ENCODE results near the gene HSP90B1. TPM values are rescaled to one million over a fixed set of nuclear protein-coding genes. Genes with fewer than 3 reads are reported as not detected.

The HSP90B1 gene
- total RNA-seq, 1 donor from 2014 or later = 666 TPM

DNA sequence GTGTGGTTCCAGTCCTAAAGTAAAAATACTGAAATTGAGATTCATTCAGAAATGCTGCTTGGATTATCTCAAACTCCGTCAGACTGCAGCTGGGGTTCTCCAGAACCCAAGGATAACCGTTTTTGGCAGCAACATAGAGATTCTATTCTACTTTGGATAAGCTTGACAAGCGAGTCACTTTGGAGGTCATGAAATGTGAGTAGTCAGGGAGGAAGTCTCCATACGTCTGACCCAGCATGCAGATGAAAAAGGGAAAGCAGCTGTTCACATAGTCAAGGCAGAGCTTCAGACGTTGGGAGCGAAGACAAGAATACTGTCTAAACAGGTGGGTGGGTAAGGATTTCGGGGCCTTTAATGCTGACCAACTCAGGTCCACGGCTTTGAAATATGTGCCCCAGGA, 14.9 kb upstream of the HSP90B1 start:
- H3K4me3 ChIP-seq = no peak overlapping the region
- H3K27ac ChIP-seq = no peak overlapping the region
- no peaks in the 10 kb centered on the region for H3K9me3 ChIP-seq
- H3K27me3 ChIP-seq (ENCODE audit: low read depth) = no peaks in the 10 kb centered on the region
- ATAC-seq (no peak), DNase-seq (no peak)
- intact Hi-C loops (cut with DNase I) = no loop called here
- H3K4me1 ChIP-seq = peaks cover under 1% of the 10 kb centered on the region
- no peaks in the 10 kb centered on the region for H3K36me3 ChIP-seq
- TF ChIP-seq, protein P1, sequence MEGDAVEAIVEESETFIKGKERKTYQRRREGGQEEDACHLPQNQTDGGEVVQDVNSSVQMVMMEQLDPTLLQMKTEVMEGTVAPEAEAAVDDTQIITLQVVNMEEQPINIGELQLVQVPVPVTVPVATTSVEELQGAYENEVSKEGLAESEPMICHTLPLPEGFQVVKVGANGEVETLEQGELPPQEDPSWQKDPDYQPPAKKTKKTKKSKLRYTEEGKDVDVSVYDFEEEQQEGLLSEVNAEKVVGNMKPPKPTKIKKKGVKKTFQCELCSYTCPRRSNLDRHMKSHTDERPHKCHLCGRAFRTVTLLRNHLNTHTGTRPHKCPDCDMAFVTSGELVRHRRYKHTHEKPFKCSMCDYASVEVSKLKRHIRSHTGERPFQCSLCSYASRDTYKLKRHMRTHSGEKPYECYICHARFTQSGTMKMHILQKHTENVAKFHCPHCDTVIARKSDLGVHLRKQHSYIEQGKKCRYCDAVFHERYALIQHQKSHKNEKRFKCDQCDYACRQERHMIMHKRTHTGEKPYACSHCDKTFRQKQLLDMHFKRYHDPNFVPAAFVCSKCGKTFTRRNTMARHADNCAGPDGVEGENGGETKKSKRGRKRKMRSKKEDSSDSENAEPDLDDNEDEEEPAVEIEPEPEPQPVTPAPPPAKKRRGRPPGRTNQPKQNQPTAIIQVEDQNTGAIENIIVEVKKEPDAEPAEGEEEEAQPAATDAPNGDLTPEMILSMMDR (IDR thresholded peaks at IDR 0.05) = no peak

DNA sequence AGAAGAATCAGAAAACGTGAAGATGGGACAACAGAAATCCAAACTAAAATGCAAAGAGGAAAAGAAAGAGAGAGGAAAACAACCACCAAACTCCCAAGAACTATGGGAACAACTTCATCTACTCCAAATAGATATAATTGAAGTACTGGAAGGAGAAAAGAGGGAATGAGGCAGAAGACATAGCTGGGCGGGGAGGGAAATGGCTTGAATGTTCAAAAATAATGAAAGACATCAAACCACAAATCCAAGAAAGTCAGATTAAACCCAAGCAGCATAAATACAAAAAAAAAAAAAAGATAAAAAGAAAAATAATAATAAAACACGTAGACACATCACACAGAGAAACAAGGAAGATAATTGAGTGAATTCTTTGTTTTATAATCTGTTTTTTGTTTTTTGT, 12.3 kb upstream of the HSP90B1 start:
- no peak for ATAC-seq
- no peak overlapping the region for H3K4me3 ChIP-seq
- no peak for DNase-seq
- TF ChIP-seq, protein P1 (IDR thresholded peaks at IDR 0.05) = no peak
- no peak overlapping the region for H3K27ac ChIP-seq
- no peaks in the 10 kb centered on the region for H3K36me3 ChIP-seq
- H3K4me1 ChIP-seq = no peaks in the 10 kb centered on the region
- H3K27me3 ChIP-seq (ENCODE audit: low read depth) = no peaks in the 10 kb centered on the region
- no peaks in the 10 kb centered on the region for H3K9me3 ChIP-seq
- intact Hi-C loops (cut with DNase I) = no loop called here

DNA sequence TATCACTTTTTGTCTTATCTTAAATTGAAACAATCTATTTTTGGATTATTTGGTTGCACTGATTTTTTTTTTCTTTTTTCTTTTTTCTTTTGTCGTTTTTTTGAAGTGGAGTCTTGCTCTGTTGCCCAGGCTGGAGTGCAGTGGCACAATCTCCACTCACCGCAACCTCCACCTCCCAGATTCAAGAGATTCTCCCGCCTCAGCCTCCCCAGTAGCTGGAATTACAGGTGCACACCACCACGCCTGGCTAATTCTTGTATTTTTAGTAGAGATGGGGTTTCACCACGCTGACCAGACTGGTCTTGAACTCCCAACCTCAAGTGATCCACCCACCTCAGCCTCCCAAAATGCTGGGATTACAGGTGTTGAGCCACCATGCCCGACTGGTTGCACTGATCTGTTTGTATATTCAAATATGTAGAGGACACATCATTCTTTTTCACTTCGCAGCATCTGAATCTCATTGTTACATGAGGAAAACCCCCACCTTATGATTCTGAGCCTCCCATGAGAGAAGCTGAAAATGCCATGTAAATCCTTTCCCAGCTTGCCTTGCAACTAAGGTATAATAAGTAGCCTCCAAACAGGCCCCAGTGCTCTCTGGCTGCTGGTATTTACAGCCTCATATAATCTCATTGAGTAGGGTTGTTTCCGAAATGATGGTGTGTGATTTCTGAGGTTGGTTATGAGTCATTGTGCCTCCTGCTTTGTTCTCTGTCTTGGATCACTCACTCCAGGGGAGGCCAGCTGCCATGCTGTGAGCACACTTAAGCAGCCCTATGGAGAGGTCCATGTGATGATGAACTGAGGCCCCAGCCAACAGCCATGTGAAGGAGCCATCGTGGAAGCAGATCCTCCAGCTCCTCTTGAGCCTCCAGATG, 5.2 kb upstream of the HSP90B1 start:
- no peak overlapping the region for H3K27ac ChIP-seq
- no peak for ATAC-seq
- intact Hi-C loops (cut with DNase I) = no loop called here
- H3K4me1 ChIP-seq = peaks cover 10% of the 10 kb centered on the region
- no peak overlapping the region for H3K4me3 ChIP-seq
- no peaks in the 10 kb centered on the region for H3K27me3 ChIP-seq (ENCODE audit: low read depth)
- no peaks in the 10 kb centered on the region for H3K36me3 ChIP-seq
- no peak for DNase-seq
- TF ChIP-seq, protein P1 (IDR thresholded peaks at IDR 0.05) = no peak
- H3K9me3 ChIP-seq = no peaks in the 10 kb centered on the region

DNA sequence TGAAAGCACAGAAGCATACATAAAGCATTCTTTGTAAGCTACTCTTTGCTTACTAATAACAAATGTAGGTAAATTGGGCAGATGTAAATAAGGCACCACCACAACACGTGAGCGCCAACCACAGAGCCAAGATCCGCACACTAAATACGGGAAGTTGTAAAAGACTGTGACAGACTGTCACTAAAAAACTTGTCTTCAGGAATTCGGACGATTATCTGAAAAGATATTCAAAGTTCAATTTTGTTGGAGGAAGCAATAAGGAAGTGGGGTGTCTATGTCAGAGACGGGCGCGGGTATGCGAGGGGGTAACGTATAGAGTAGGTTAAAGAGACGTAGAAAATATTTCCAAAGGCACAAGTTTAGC, 1.5 kb upstream of the HSP90B1 start:
- Histone ChIP-seq H3K4me3 (peak overlapping the region; percentile 85), H3K27ac (peak overlapping the region; percentile 98), H3K27me3 (ENCODE audit: low read depth) (no peaks in the 10 kb centered on the region), H3K36me3 (peaks cover 18% of the 10 kb centered on the region), H3K4me1 (peaks cover 32% of the 10 kb centered on the region), H3K9me3 (no peaks in the 10 kb centered on the region)
- DNase-seq (peak; percentile 58), ATAC-seq (no peak)
- intact Hi-C loops (cut with DNase I) = no loop called here
- TF ChIP-seq, protein P1 (IDR thresholded peaks at IDR 0.05) = no peak

DNA sequence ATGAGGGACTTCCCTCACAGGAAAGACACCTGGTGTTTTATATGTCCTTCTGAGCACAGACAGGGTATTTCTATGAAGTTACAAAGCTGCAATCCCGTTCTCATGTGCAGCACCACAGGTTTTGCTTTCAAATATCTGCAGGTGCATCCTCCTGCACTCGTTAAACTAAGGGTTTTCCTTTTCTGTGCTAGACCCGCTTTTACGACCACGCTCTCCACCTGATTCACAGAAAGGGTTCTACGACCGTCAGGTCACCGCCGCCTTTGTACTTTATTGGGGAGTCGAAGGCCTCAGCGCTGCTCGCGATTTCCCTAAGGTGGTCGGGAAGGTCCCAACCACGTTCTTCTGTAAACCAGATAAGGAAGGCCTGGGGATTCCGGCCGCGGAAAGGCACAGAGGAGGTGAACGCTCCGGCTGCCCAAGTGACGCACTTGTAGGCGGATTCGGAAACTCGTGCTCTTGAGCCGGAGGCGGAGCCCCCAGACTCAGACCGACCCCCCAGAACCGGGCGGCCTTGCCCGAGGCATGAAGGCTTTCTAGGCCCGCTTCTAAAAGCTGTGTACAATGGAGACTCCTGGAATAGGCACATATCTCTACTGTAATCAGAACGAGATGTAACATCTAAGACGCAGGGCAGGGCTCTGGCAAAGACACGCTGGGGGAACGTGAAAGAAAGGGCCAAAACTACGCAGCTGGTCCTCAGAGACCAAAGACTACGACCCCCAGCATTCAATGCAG, 995 bp upstream of the HSP90B1 start:
- Histone ChIP-seq H3K9me3 (no peaks in the 10 kb centered on the region), H3K4me3 (peak overlapping the region; percentile 85), H3K27me3 (ENCODE audit: low read depth) (no peaks in the 10 kb centered on the region), H3K36me3 (peaks cover 23% of the 10 kb centered on the region), H3K27ac (peak overlapping the region; percentile 98), H3K4me1 (peaks cover 38% of the 10 kb centered on the region)
- DNase-seq (peak; percentile 90), ATAC-seq (peak; percentile 78 to 80)
- TF ChIP-seq, protein P1 (IDR thresholded peaks at IDR 0.05) = no peak
- intact Hi-C loops (cut with DNase I) = no loop called here
